K562 (cell line): Measurements from ENCODE around the gene FMO1. TPM values are rescaled to one million over a fixed set of nuclear protein-coding genes. Genes with fewer than 3 reads are reported as not detected.

Experiments
- ARNT ChIP-seq, 2 experiments: fragments of 450-650 bp; IDR thresholded peaks; 2 replicates each; pipeline ENCODE4 v1.6.1; 2016; ENCODE audit warnings: mild to moderate bottlenecking in 1 of 2
- BRCA1 ChIP-seq, 2 experiments: fragments of 450-650 bp in 1 of 2; sonication (generic) in 1 of 2; formaldehyde crosslinking in 1 of 2; IDR thresholded peaks; 2 replicates each; pipeline versions ENCODE4 v1.5.0 to v1.6.1; 2017 to 2020; ENCODE audit warnings: mild to moderate bottlenecking in 1 of 2, missing genetic modification reagents in 1 of 2
- EGR1 ChIP-seq: fragments of 450-650 bp; conservative IDR thresholded peaks from 2 replicates; pipeline ENCODE4 v1.6.1; 2017; ENCODE audit warnings: mild to moderate bottlenecking
- FOXJ3 ChIP-seq: sonication (generic); formaldehyde crosslinking; IDR thresholded peaks from 2 replicates; pipeline ENCODE4 v1.4.0; 2020; ENCODE audit warnings: mild to moderate bottlenecking, missing genetic modification reagents
- GABPA ChIP-seq: fragments of 200-800 bp; sonication (Bioruptor generic); conservative IDR thresholded peaks from 2 replicates; pipeline ENCODE4 v1.6.1; 2016; ENCODE audit warnings: low read depth, missing genetic modification characterization, missing compliant biosample characterization
- JUNB ChIP-seq: fragments of 450-650 bp; formaldehyde crosslinking; conservative IDR thresholded peaks from 2 replicates; pipeline ENCODE4 v1.4.0; 2020; ENCODE audit warnings: mild to moderate bottlenecking
- KDM5B ChIP-seq: fragments of 200-600 bp; sonication (generic); IDR thresholded peaks from 2 replicates; pipeline ENCODE4 v1.6.1; 2012; ENCODE audit warnings: low read depth, mild to moderate bottlenecking, moderate library complexity, low read length, control low read depth, inconsistent platforms; ENCODE audit not compliant: insufficient replicate concordance
- MAZ ChIP-seq, 2 experiments: fragments of 450-650 bp in 1 of 2; sonication (generic) in 1 of 2; formaldehyde crosslinking; IDR thresholded peaks in 1 of 2; conservative IDR thresholded peaks in 1 of 2; 2 replicates each; pipeline versions ENCODE4 v1.4.0 to v1.5.0; 2020; ENCODE audit warnings: mild to moderate bottlenecking in 1 of 2, missing genetic modification reagents in 1 of 2
- NCOR1 ChIP-seq: fragments of 450-650 bp; IDR thresholded peaks from 2 replicates; pipeline ENCODE4 v1.6.1; 2016; ENCODE audit warnings: mild to moderate bottlenecking, moderate library complexity
- NUFIP1 ChIP-seq: fragments of 450-650 bp; IDR thresholded peaks from 2 replicates; pipeline ENCODE4 v1.6.1; 2018; ENCODE audit not compliant: partially characterized antibody
- TBP ChIP-seq: optimal IDR thresholded peaks from 2 replicates; pipeline ENCODE3; 2011; ENCODE audit warnings: low read depth, low read length, improper control_type of control experiment
- TEAD1 ChIP-seq, 2 experiments: fragments of 450-650 bp in 1 of 2; sonication (generic) in 1 of 2; formaldehyde crosslinking; IDR thresholded peaks; 2 replicates each; pipeline versions ENCODE4 v1.4.0 to v1.8.0; 2020 to 2022; ENCODE audit warnings: mild to moderate bottlenecking in 2 of 2, missing genetic modification reagents in 1 of 2
- TFAM ChIP-seq: fragments of 250-450 bp; sonication (Bioruptor Pico); conservative IDR thresholded peaks from 2 replicates; pipeline ENCODE4 v1.5.0; 2021; ENCODE audit warnings: mild to moderate bottlenecking, moderate library complexity
- ZFPM2 ChIP-seq: fragments of 250-450 bp; sonication (Bioruptor Pico); IDR thresholded peaks from 2 replicates; pipeline ENCODE4 v1.5.1; 2022; ENCODE audit warnings: mild to moderate bottlenecking
- ZKSCAN8 ChIP-seq: fragments of 200-800 bp; sonication (Bioruptor generic); IDR thresholded peaks from 2 replicates; pipeline ENCODE4 v1.6.1; 2016; ENCODE audit warnings: missing genetic modification characterization, missing compliant biosample characterization
- ZNF12 ChIP-seq: sonication (generic); formaldehyde crosslinking; IDR thresholded peaks from 2 replicates; pipeline ENCODE4 v1.4.0; 2020; ENCODE audit warnings: mild to moderate bottlenecking, missing genetic modification reagents
- ZNF263 ChIP-seq: sonication (generic); formaldehyde crosslinking; IDR thresholded peaks from 2 replicates; pipeline ENCODE4 v1.8.0; 2022; ENCODE audit warnings: mild to moderate bottlenecking, missing genetic modification reagents, borderline replicate concordance
- ZNF583 ChIP-seq: fragments of 250-450 bp; sonication (Bioruptor Pico); IDR thresholded peaks from 2 replicates; pipeline ENCODE4 v1.4.0; 2020
- polyA plus RNA-seq, 8 experiments: library from polyadenylated mRNA; depleted of rRNA in 4 of 8; stranded (reverse) in 5 of 8; unstranded in 3 of 8; fragments of >200 nt; fragmentation: Nextera tagmentation in 2 of 8; fragmentation: Illumina TruSeq in 1 of 8; extraction: Ambion mirVana in 2 of 8; extraction: Trizol in 1 of 8; gene quantifications; 2 replicates each; pipeline versions ENCODE4 v1.2.1 to v1.2.3, GENCODE V29; 2011 to 2014; ENCODE audit warnings: inconsistent platforms in 1 of 8, missing spikeins in 1 of 8
- total RNA-seq, 7 experiments: library from RNA; depleted of rRNA in 6 of 7; stranded (reverse); fragments of >200 nt in 6 of 7; fragmentation: Illumina TruSeq in 2 of 7; extraction: Trizol in 2 of 7; gene quantifications; 2 replicates each; pipeline versions ENCODE4 v1.2.1 to v1.2.3, GENCODE V29; 2011 to 2021; ENCODE audit warnings: low replicate concordance in 1 of 7
- TF ChIP-seq, protein P1 (sequence below): sonication (generic); formaldehyde crosslinking; IDR thresholded peaks from 2 replicates; pipeline ENCODE4 v1.9.0; 2022; ENCODE audit warnings: mild to moderate bottlenecking, missing genetic modification reagents
- TF ChIP-seq, protein P2 (sequence below): fragments of 250-450 bp; sonication (Bioruptor Pico); IDR thresholded peaks from 2 replicates; pipeline ENCODE4 v1.5.0; 2021; ENCODE audit warnings: mild to moderate bottlenecking, borderline replicate concordance
- TF ChIP-seq, protein P3 (sequence below): fragments of 250-450 bp; sonication (Bioruptor Pico); IDR thresholded peaks from 2 replicates; pipeline ENCODE4 v1.8.0; 2021; ENCODE audit warnings: moderate library complexity, mild to moderate bottlenecking, inconsistent platforms
- TF ChIP-seq, protein P4 (sequence below): fragments of 250-450 bp; sonication (Bioruptor Pico); IDR thresholded peaks from 2 replicates; pipeline ENCODE4 v1.4.0; 2020
- TF ChIP-seq, protein P5 (sequence below): fragments of 250-450 bp; sonication (Bioruptor Pico); IDR thresholded peaks from 2 replicates; pipeline ENCODE4 v1.8.0; 2022; ENCODE audit warnings: moderate library complexity, mild to moderate bottlenecking, inconsistent platforms

FMO1 gene
- total and polyA plus RNA-seq, 9 of the 15 experiments (the other 6 are each of a cell fraction or from before 2014, with no cell fraction given), result not detected

DNA sequence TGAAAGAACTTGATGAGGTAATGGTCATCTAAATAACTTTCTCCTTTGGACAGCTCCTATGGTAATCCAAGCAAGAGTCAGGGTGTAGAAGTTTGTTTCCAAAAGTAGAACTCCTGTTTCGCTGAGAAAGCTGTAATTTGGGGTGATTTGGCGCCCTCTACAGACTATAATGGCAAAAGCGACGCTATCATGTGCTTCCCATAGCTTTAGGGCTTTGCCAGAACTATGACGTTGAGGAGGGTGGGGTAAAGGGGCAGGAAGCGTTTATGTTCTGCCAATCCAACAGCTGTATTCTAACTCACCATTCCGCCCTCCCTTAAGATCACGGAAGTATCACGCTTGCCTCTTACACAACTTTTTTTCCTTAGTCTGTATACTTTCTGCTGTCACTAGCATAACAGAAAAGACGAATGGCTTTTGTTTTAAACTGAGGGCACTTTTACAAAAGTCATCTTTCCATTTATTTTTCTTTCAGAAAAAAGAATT is 65.6 kb downstream of the FMO1 start, which contains the start of gene FMO4 (continued):
- no peak for TF ChIP-seq KDM5B
- no peak for TF ChIP-seq NCOR1
- TF ChIP-seq FOXJ3 (CRISPR knock-in tag), result no peak
- no peak for TF ChIP-seq ARNT (IDR thresholded peaks at IDR 0.05)
- TF ChIP-seq NUFIP1, result no peak
- TF ChIP-seq ZNF12 (CRISPR knock-in tag), result no peak
- TF ChIP-seq TEAD1 (CRISPR knock-in tag; IDR thresholded peaks at IDR 0.05), result no peak
- TF ChIP-seq EGR1, result no peak
- TF ChIP-seq, protein P1, sequence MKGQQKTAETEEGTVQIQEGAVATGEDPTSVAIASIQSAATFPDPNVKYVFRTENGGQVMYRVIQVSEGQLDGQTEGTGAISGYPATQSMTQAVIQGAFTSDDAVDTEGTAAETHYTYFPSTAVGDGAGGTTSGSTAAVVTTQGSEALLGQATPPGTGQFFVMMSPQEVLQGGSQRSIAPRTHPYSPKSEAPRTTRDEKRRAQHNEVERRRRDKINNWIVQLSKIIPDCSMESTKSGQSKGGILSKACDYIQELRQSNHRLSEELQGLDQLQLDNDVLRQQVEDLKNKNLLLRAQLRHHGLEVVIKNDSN (CRISPR knock-in tag), result no peak
- TF ChIP-seq, protein P2, sequence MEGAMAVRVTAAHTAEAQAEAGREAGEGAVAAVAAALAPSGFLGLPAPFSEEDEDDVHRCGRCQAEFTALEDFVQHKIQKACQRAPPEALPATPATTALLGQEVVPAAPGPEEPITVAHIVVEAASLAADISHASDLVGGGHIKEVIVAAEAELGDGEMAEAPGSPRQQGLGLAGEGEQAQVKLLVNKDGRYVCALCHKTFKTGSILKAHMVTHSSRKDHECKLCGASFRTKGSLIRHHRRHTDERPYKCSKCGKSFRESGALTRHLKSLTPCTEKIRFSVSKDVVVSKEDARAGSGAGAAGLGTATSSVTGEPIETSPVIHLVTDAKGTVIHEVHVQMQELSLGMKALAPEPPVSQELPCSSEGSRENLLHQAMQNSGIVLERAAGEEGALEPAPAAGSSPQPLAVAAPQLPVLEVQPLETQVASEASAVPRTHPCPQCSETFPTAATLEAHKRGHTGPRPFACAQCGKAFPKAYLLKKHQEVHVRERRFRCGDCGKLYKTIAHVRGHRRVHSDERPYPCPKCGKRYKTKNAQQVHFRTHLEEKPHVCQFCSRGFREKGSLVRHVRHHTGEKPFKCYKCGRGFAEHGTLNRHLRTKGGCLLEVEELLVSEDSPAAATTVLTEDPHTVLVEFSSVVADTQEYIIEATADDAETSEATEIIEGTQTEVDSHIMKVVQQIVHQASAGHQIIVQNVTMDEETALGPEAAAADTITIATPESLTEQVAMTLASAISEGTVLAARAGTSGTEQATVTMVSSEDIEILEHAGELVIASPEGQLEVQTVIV (CRISPR knock-in tag), result no peak
- no peak for TF ChIP-seq ZNF263 (CRISPR knock-in tag)
- TF ChIP-seq GABPA, result peak; percentile 62
- no peak for TF ChIP-seq JUNB (CRISPR knock-in tag)
- TF ChIP-seq MAZ (CRISPR knock-in tag; conservative IDR thresholded peaks at IDR 0.05 in 1 of 2, IDR thresholded peaks at IDR 0.05 in 1 of 2), result peak in 1 of 2 experiments; percentile 37; a peak in 1 of 4 replicates
- TF ChIP-seq, protein P3, sequence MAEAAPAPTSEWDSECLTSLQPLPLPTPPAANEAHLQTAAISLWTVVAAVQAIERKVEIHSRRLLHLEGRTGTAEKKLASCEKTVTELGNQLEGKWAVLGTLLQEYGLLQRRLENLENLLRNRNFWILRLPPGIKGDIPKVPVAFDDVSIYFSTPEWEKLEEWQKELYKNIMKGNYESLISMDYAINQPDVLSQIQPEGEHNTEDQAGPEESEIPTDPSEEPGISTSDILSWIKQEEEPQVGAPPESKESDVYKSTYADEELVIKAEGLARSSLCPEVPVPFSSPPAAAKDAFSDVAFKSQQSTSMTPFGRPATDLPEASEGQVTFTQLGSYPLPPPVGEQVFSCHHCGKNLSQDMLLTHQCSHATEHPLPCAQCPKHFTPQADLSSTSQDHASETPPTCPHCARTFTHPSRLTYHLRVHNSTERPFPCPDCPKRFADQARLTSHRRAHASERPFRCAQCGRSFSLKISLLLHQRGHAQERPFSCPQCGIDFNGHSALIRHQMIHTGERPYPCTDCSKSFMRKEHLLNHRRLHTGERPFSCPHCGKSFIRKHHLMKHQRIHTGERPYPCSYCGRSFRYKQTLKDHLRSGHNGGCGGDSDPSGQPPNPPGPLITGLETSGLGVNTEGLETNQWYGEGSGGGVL (CRISPR knock-in tag), result no peak
- TF ChIP-seq, protein P4, sequence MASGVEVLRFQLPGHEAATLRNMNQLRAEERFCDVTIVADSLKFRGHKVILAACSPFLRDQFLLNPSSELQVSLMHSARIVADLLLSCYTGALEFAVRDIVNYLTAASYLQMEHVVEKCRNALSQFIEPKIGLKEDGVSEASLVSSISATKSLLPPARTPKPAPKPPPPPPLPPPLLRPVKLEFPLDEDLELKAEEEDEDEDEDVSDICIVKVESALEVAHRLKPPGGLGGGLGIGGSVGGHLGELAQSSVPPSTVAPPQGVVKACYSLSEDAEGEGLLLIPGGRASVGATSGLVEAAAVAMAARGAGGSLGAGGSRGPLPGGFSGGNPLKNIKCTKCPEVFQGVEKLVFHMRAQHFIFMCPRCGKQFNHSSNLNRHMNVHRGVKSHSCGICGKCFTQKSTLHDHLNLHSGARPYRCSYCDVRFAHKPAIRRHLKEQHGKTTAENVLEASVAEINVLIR (CRISPR knock-in tag), result peak; percentile 33; the same call in 1 of the 2 replicates
- TF ChIP-seq, protein P5, sequence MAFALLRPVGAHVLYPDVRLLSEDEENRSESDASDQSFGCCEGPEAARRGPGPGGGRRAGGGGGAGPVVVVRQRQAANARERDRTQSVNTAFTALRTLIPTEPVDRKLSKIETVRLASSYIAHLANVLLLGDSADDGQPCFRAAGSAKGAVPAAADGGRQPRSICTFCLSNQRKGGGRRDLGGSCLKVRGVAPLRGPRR (CRISPR knock-in tag), result no peak
- no peak for TF ChIP-seq ZNF583 (CRISPR knock-in tag)
- TF ChIP-seq ZKSCAN8 (CRISPR knock-in tag), result no peak
- no peak for TF ChIP-seq BRCA1 (IDR thresholded peaks at IDR 0.05)
- TF ChIP-seq BRCA1 (CRISPR knock-in tag; IDR thresholded peaks at IDR 0.05), result no peak
- TF ChIP-seq ZFPM2 (CRISPR knock-in tag), result no peak
- no peak for TF ChIP-seq TFAM (CRISPR knock-in tag)
- peak; percentile 30 for TF ChIP-seq TBP
